HG03108 (cell line): ENCODE measurements around the gene PTP4A1.
"Not testable (repeated sequence)": the region's sequence is repeated elsewhere in the genome, so short reads cannot be mapped to it uniquely, and the experiment has no call there.

ENCODE experiments used
- ATAC-seq: cut with Tn5 transposase; IDR thresholded peaks from one replicate; pipeline ENCODE4 v1.9.1; 2021; ENCODE audit warnings: moderate library complexity; ENCODE audit not compliant: unreplicated experiment

PTP4A1 gene

GRCh38 chr6:63581355-63582013 lies 9.2 kb downstream of the PTP4A1 start:
- no peak for ATAC-seq

- no peak for ATAC-seq
Observed at GRCh38 chr6:63582579-63583231, 10.4 kb downstream of the PTP4A1 start.

GRCh38 chr6:63584125-63584514 lies 11.8 kb downstream of the PTP4A1 start:
- no peak for ATAC-seq

- ATAC-seq, result no peak
Observed at GRCh38 chr6:63584566-63584965, 12.3 kb downstream of the PTP4A1 start.

GRCh38 chr6:63585652-63586051 lies 13.4 kb downstream of the PTP4A1 start:
- ATAC-seq, result not testable (repeated sequence)

GRCh38 chr6:63589952-63590411 lies 17.7 kb downstream of the PTP4A1 start:
- no peak for ATAC-seq

GRCh38 chr6:63592886-63593285 lies 20.6 kb downstream of the PTP4A1 start:
- no peak for ATAC-seq

- ATAC-seq, result no peak
Observed at GRCh38 chr6:63597141-63598048, 25.1 kb downstream of the PTP4A1 start.

GRCh38 chr6:63598049-63599036 lies 26.1 kb downstream of the PTP4A1 start:
- peak; percentile 99 for ATAC-seq

GRCh38 chr6:63599243-63599642 lies 27.0 kb downstream of the PTP4A1 start:
- no peak for ATAC-seq

- ATAC-seq, result no peak
Observed at GRCh38 chr6:63600136-63600535, 27.9 kb downstream of the PTP4A1 start.

GRCh38 chr6:63609231-63609630 lies 37.0 kb downstream of the PTP4A1 start:
- no peak for ATAC-seq

GRCh38 chr6:63610944-63611343 lies 38.7 kb downstream of the PTP4A1 start:
- no peak for ATAC-seq

GRCh38 chr6:63611560-63611959 lies 39.3 kb downstream of the PTP4A1 start:
- ATAC-seq, result no peak

GRCh38 chr6:63615590-63615989 lies 43.3 kb downstream of the PTP4A1 start:
- ATAC-seq, result no peak
